ENCODE results near the gene PLCB4.

Gene PLCB4

DNA sequence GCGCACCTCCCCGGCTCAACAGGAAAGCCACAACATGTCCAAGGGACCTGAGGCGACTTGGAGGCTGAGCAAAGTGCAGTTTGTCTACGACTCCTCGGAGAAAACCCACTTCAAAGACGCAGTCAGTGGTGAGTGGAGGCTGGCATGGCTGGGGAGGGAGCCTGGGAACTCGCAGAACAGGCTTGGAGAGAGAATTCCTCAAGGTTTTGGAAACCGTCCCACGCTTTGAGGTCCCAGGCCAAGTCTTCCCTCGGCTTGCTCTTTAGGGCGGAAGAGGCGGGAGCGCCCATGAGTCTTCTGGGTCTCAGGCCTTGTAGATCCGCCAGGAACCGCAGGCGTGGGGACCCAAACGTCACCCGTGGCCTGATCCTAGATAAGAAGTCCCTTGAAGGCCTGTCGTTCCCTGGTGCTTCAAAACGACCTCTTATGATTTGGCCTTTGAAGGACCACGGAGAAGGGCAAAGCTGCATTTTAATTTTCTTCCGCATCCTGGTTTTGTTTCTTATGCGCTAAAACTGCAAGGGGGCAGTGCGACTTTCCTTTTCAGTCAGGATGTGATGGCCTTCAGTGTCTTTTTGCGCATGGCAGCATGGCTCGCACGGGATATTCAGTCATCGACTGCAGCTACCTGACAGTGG is 447.5 kb downstream of the PLCB4 start:
- Histone ChIP-seq H3K27ac (ENCODE audit: extremely low read depth, low read depth, low read length) (no peak overlapping the region), H3K4me3 (ENCODE audit: low read depth, low read length) (no peak overlapping the region), H3K36me3 (ENCODE audit: control insufficient read depth in 2 of 2, insufficient read depth in 1 of 2, low read length in 2 of 2) (no peaks in the 10 kb centered on the region), H3K9me3 (ENCODE audit: control insufficient read depth, insufficient read depth, low read depth, low read length) (no peaks in the 10 kb centered on the region), H3K4me1 (ENCODE audit: control insufficient read depth, insufficient read depth, low read length) (no peaks in the 10 kb centered on the region; the same call in 1 of the 2 replicates)
- no peak for TF ChIP-seq ZNF274 (IDR thresholded peaks at IDR 0.05; ENCODE audit: low read length)
- TF ChIP-seq ZNF274 (tag by site-specific recombination; IDR thresholded peaks at IDR 0.05; ENCODE audit: borderline replicate concordance): no peak
- TF ChIP-seq, protein P1, sequence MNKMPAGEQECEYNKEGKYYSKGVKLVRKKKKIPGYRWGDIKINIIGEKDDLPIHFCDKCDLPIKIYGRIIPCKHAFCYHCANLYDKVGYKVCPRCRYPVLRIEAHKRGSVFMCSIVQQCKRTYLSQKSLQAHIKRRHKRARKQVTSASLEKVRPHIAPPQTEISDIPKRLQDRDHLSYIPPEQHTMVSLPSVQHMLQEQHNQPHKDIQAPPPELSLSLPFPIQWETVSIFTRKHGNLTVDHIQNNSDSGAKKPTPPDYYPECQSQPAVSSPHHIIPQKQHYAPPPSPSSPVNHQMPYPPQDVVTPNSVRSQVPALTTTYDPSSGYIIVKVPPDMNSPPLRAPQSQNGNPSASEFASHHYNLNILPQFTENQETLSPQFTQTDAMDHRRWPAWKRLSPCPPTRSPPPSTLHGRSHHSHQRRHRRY (tag by site-specific recombination; IDR thresholded peaks at IDR 0.05): no peak
- no peak for TF ChIP-seq KLF9 (tag by site-specific recombination; IDR thresholded peaks at IDR 0.05; ENCODE audit: low read depth)
- no peak for TF ChIP-seq SP7 (tag by site-specific recombination; IDR thresholded peaks at IDR 0.05)
- no peak for TF ChIP-seq SCRT1 (tag by site-specific recombination; IDR thresholded peaks at IDR 0.05; ENCODE audit: borderline replicate concordance)
- no peak for TF ChIP-seq HOXD13 (CRISPR knock-in tag; IDR thresholded peaks at IDR 0.05; ENCODE audit: borderline replicate concordance)
- no peak for TF ChIP-seq ZFP37 (tag by site-specific recombination; IDR thresholded peaks at IDR 0.05)
- TF ChIP-seq ZNF24 (tag by site-specific recombination; IDR thresholded peaks at IDR 0.05): no peak
- CTCF ChIA-PET: no interaction called here
- POLR2A ChIA-PET: no interaction called here

GRCh38 chr20:9517297-9518162 is 448.6 kb downstream of the PLCB4 start:
- TF ChIP-seq ZBTB17 (tag by site-specific recombination; IDR thresholded peaks at IDR 0.05) (no peak), ZNF324 (tag by site-specific recombination; IDR thresholded peaks at IDR 0.05) (no peak), KLF1 (tag by site-specific recombination; IDR thresholded peaks at IDR 0.05) (no peak), ZNF148 (tag by site-specific recombination; IDR thresholded peaks at IDR 0.05; ENCODE audit: borderline replicate concordance) (no peak), ZNF239 (tag by site-specific recombination; IDR thresholded peaks at IDR 0.05) (no peak), ZSCAN18 (tag by site-specific recombination; IDR thresholded peaks at IDR 0.05) (no peak), KLF7 (tag by site-specific recombination; IDR thresholded peaks at IDR 0.05; ENCODE audit: borderline replicate concordance) (no peak), ZFHX2 (tag by site-specific recombination; conservative IDR thresholded peaks at IDR 0.05) (no peak), ZNF132 (tag by site-specific recombination; IDR thresholded peaks at IDR 0.05; ENCODE audit: borderline replicate concordance) (no peak), ZNF571 (tag by site-specific recombination; IDR thresholded peaks at IDR 0.05) (no peak), ZNF776 (tag by site-specific recombination; IDR thresholded peaks at IDR 0.05; ENCODE audit: borderline replicate concordance) (no peak), ZBTB48 (tag by site-specific recombination; IDR thresholded peaks at IDR 0.05) (no peak), PRDM1 (tag by site-specific recombination; IDR thresholded peaks at IDR 0.05) (no peak), ZNF366 (tag by site-specific recombination; conservative IDR thresholded peaks at IDR 0.05) (no peak)
- TF ChIP-seq, protein P2, sequence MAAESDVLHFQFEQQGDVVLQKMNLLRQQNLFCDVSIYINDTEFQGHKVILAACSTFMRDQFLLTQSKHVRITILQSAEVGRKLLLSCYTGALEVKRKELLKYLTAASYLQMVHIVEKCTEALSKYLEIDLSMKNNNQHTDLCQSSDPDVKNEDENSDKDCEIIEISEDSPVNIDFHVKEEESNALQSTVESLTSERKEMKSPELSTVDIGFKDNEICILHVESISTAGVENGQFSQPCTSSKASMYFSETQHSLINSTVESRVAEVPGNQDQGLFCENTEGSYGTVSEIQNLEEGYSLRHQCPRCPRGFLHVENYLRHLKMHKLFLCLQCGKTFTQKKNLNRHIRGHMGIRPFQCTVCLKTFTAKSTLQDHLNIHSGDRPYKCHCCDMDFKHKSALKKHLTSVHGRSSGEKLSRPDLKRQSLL (tag by site-specific recombination; IDR thresholded peaks at IDR 0.05): no peak
- no peaks in the 10 kb centered on the region for H3K9me3 ChIP-seq (ENCODE audit: control insufficient read depth, insufficient read depth, low read depth, low read length)
- no peaks in the 10 kb centered on the region for H3K36me3 ChIP-seq (ENCODE audit: control insufficient read depth in 2 of 2, insufficient read depth in 1 of 2, low read length in 2 of 2)
- H3K4me3 ChIP-seq (ENCODE audit: low read depth, low read length): no peak overlapping the region
- no peak overlapping the region for H3K27ac ChIP-seq (ENCODE audit: extremely low read depth, low read depth, low read length)
- H3K4me1 ChIP-seq (ENCODE audit: control insufficient read depth, insufficient read depth, low read length): no peaks in the 10 kb centered on the region; the same call in 1 of the 2 replicates
- POLR2A ChIA-PET: no interaction called here
- CTCF ChIA-PET: no interaction called here

Measured in HEK293 (cell line).